IMR-90 (cell line): ENCODE results near the gene TEX35. TPM values are rescaled to one million over a fixed set of nuclear protein-coding genes. Genes with fewer than 3 reads are reported as not detected.

Source experiments
- ATAC-seq: fragments of 200-7000 bp; cut with Tn5 transposase; 2 replicates; pipeline ENCODE4 v1.9.1; 2020; ENCODE audit warnings: low read depth, mild to moderate bottlenecking, moderate library complexity
- BruUV-seq: library from RNA; stranded (reverse); fragments of 400-500 nt; replicated peaks from 2 replicates; lab custom pipeline; 2021; lab: Mats Ljungman, UMichigan
- CTCF ChIA-PET: fragments of 300-600 bp; formaldehyde crosslinking; extraction: SDS; loops from one replicate; lab custom pipeline; 2021; ENCODE audit warnings: antibody characterized with exemption; lab: Yijun Ruan, JAX
- POLR2A ChIA-PET: fragments of 300-600 bp; sonication (Branson Sonifier 250); formaldehyde crosslinking; loops from one replicate; lab custom pipeline; 2022; ENCODE audit warnings: antibody characterized with exemption; ENCODE audit not compliant: unreplicated experiment; lab: Charles Lee
- DNase-seq: peaks from one replicate; pipeline ENCODE4 v3.0.0; 2013
- H2AFZ ChIP-seq: replicated peaks from 2 replicates; pipeline ENCODE3; 2013; ENCODE audit warnings: low read length, mild to moderate bottlenecking; ENCODE audit not compliant: poor library complexity
- H2AK5ac ChIP-seq: 2 replicates; pipeline ENCODE4 v1.6.1; 2013; ENCODE audit warnings: low read depth, low read length, inconsistent platforms
- H2AK9ac ChIP-seq: replicated peaks from 2 replicates; pipeline ENCODE3; 2013; ENCODE audit warnings: mild to moderate bottlenecking, low read depth, low read length, moderate library complexity; ENCODE audit not compliant: poor library complexity
- H2BK120ac ChIP-seq: 2 replicates; pipeline ENCODE4 v1.6.1; 2013; ENCODE audit warnings: low read depth, low read length, inconsistent platforms
- H2BK15ac ChIP-seq: 3 replicates; pipeline ENCODE4 v1.6.1; 2013; ENCODE audit warnings: low read depth, low read length, inconsistent platforms
- H2BK20ac ChIP-seq: 2 replicates; pipeline ENCODE4 v1.6.1; 2013; ENCODE audit warnings: low read depth, mild to moderate bottlenecking, inconsistent platforms, low read length, moderate library complexity
- H2BK5ac ChIP-seq: 2 replicates; pipeline ENCODE4 v1.6.1; 2013; ENCODE audit warnings: mild to moderate bottlenecking, low read depth, low read length, inconsistent platforms; ENCODE audit not compliant: poor library complexity, severe bottlenecking
- H3K14ac ChIP-seq: replicated peaks from 2 replicates; pipeline ENCODE4 v1.6.1; 2013; ENCODE audit warnings: low read depth, low read length, inconsistent platforms
- H3K18ac ChIP-seq: 2 replicates; pipeline ENCODE4 v1.6.1; 2013; ENCODE audit warnings: low read depth, low read length, control low read depth
- H3K23ac ChIP-seq: 2 replicates; pipeline ENCODE4 v1.6.1; 2013; ENCODE audit warnings: low read depth, low read length, inconsistent platforms
- H3K27ac ChIP-seq: 2 replicates; pipeline ENCODE4 v1.5.1; 2013; ENCODE audit warnings: mild to moderate bottlenecking, control low read depth, low read length; ENCODE audit not compliant: insufficient read depth
- H3K27me3 ChIP-seq: 2 replicates; pipeline ENCODE4 v1.6.1; 2013; ENCODE audit warnings: low read length; ENCODE audit not compliant: control insufficient read depth, insufficient read depth
- H3K36me3 ChIP-seq: 2 replicates; pipeline ENCODE4 v1.6.1; 2013; ENCODE audit warnings: low read length, mixed read lengths; ENCODE audit not compliant: control insufficient read depth, insufficient read depth
- H3K4ac ChIP-seq: 2 replicates; pipeline ENCODE4 v1.6.1; 2013; ENCODE audit warnings: low read depth, low read length, inconsistent platforms
- H3K4me1 ChIP-seq: 2 replicates; pipeline ENCODE4 v1.6.1; 2013; ENCODE audit warnings: low read length, mixed read lengths; ENCODE audit not compliant: control insufficient read depth, insufficient read depth
- H3K4me2 ChIP-seq: 2 replicates; pipeline ENCODE4 v1.6.1; 2013; ENCODE audit warnings: low read depth, mild to moderate bottlenecking, control low read depth, low read length, moderate library complexity
- H3K4me3 ChIP-seq: 2 replicates; pipeline ENCODE4 v1.5.1; 2013; ENCODE audit warnings: low read depth, mild to moderate bottlenecking, control low read depth, low read length, moderate library complexity; ENCODE audit not compliant: insufficient read depth
- H3K56ac ChIP-seq: 2 replicates; pipeline ENCODE4 v1.6.1; 2013; ENCODE audit warnings: low read length, inconsistent platforms; ENCODE audit not compliant: insufficient read depth; ENCODE audit errors: extremely low read depth
- H3K79me1 ChIP-seq, 2 experiments: 2 replicates each; pipeline ENCODE4 v1.6.1; 2013; ENCODE audit warnings: low read length in 2 of 2, inconsistent platforms in 1 of 2, low read depth in 1 of 2
- H3K9ac ChIP-seq: 2 replicates; pipeline ENCODE4 v1.6.1; 2013; ENCODE audit warnings: low read depth, low read length, control low read depth
- H3K9me1 ChIP-seq: 2 replicates; pipeline ENCODE4 v1.6.1; 2013; ENCODE audit warnings: low read length, inconsistent platforms; ENCODE audit not compliant: insufficient read depth
- H3K9me3 ChIP-seq: 2 replicates; pipeline ENCODE4 v1.6.1; 2013; ENCODE audit warnings: low read length; ENCODE audit not compliant: control insufficient read depth, insufficient read depth
- H4K20me1 ChIP-seq: 2 replicates; pipeline ENCODE4 v1.6.1; 2013; ENCODE audit warnings: low read length, inconsistent platforms; ENCODE audit not compliant: insufficient read depth
- H4K5ac ChIP-seq: 2 replicates; pipeline ENCODE4 v1.6.1; 2013; ENCODE audit warnings: mild to moderate bottlenecking, low read depth, low read length, control low read depth
- H4K8ac ChIP-seq, 2 experiments: 2 replicates each; pipeline ENCODE4 v1.6.1; 2013; ENCODE audit warnings: low read depth in 2 of 2, low read length in 2 of 2, control low read depth in 1 of 2, inconsistent platforms in 1 of 2
- H4K91ac ChIP-seq: 2 replicates; pipeline ENCODE4 v1.6.1; 2013; ENCODE audit warnings: low read depth, low read length, inconsistent platforms; ENCODE audit not compliant: insufficient read depth
- RCOR1 ChIP-seq: IDR thresholded peaks from 2 replicates; pipeline ENCODE4 v1.6.1; 2012; ENCODE audit warnings: mild to moderate bottlenecking, low read length, improper control_type of control experiment; ENCODE audit not compliant: insufficient replicate concordance
- dilution Hi-C: fragments of 300-500 bp; cut with HindIII; formaldehyde crosslinking; loops from one replicate; pipeline ENCODE4 v1.14.3; 2018; ENCODE audit warnings: low sequenced_read_pairs; ENCODE audit not compliant: unreplicated experiment
- in situ Hi-C: fragments of 300-500 bp; cut with MboI; formaldehyde crosslinking; loops from 3 replicates; pipeline ENCODE4 v1.14.3; 2019; ENCODE audit warnings: low sequenced_read_pairs, inconsistent platforms, mixed read lengths
- intact Hi-C: fragments of 100-400 bp; cut with micrococcal nuclease; formaldehyde crosslinking; loops from 2 replicates; pipeline ENCODE4 v1.10.0; 2022
- polyA plus RNA-seq, 3 experiments: library from polyadenylated mRNA; depleted of rRNA; stranded (reverse); fragments of >200 nt; gene quantifications; 2 replicates each; pipeline ENCODE4 v1.2.3, GENCODE V29; 2012; ENCODE audit warnings: low replicate concordance in 1 of 3
- total RNA-seq: library from RNA; depleted of rRNA; stranded (reverse); fragments of >200 nt; gene quantifications from 2 replicates; pipeline ENCODE4 v1.2.3, GENCODE V29; 2012

Gene TEX35
- total and polyA plus RNA-seq, 2 of the 4 experiments (the other 2 are of a cell fraction) = 0.05 TPM; not detected in 1

- Histone ChIP-seq H3K27me3 (no peaks in the 10 kb centered on the region), H2BK15ac (no peak overlapping the region), H3K4me2 (no peak overlapping the region), H4K5ac (no peak overlapping the region), H2AK5ac (no peak overlapping the region), H3K27ac (no peak overlapping the region), H3K18ac (no peak overlapping the region), H3K9ac (no peak overlapping the region), H2BK20ac (no peak overlapping the region), H4K91ac (no peak overlapping the region), H3K4me1 (no peaks in the 10 kb centered on the region), H3K4me3 (no peak overlapping the region), H3K14ac (no peak overlapping the region), H3K4ac (no peak overlapping the region), H2AFZ (no peak overlapping the region), H3K9me3 (no peaks in the 10 kb centered on the region), H4K8ac (no peak overlapping the region), H3K79me1 (peaks cover 0 to 7% of the 10 kb centered on the region in 2 experiments; a peak in 2 of 4 replicates), H3K56ac (no peak overlapping the region), H2AK9ac (no peak overlapping the region), H3K23ac (no peak overlapping the region), H2BK5ac (no peak overlapping the region), H3K36me3 (peaks cover 14% of the 10 kb centered on the region), H3K9me1 (peaks cover 6% of the 10 kb centered on the region), H2BK120ac (no peak overlapping the region), H4K20me1 (no peaks in the 10 kb centered on the region)
- intact Hi-C loops (no loop called here), dilution Hi-C loops (no loop called here), in situ Hi-C loops (no loop called here)
- DNase-seq (no peak), ATAC-seq (no peak)
- no peak for TF ChIP-seq RCOR1
- ChIA-PET CTCF (no interaction called here), POLR2A (no interaction called here)
- BruUV-seq = no TSS peak
Measured at GRCh38 chr1:178467837-178468236, 45.1 kb upstream of the TEX35 start.
